Adrenal gland (tissue), 19 donors: Measurements from ENCODE around the gene NFE2L2. TPM values are rescaled to one million over a fixed set of nuclear protein-coding genes. Genes with fewer than 3 reads are reported as not detected.

ENCODE experiments used
- DNase-seq, 7 donors: peaks; one replicate each; pipeline ENCODE4 v3.0.0-alpha.2; 2019 to 2020
- H3K27ac ChIP-seq, 5 donors: fragments of 200-600 bp; sonication (generic) in 4 of 5; 1 replicate in 3 of 5; 2 replicates in 2 of 5; pipeline versions ENCODE4 v1.5.1 to v1.8.0; 2016 to 2020; ENCODE audit warnings: mild to moderate bottlenecking in 1 of 5
- H3K27me3 ChIP-seq: fragments of 200-600 bp; 2 replicates; pipeline ENCODE4 v1.8.0; 2021
- H3K36me3 ChIP-seq, 2 donors: fragments of 200-600 bp; replicated peaks in 1 of 2; 1 replicate in 1 of 2; 2 replicates in 1 of 2; pipeline versions ENCODE4 v1.5.1 to v1.8.0; 2018 to 2022
- H3K4me1 ChIP-seq, 2 donors: fragments of 200-600 bp; replicated peaks in 1 of 2; 1 replicate in 1 of 2; 2 replicates in 1 of 2; pipeline versions ENCODE4 v1.5.1 to v1.8.0; 2018 to 2021
- H3K4me3 ChIP-seq, 4 donors: fragments of 200-600 bp; sonication (generic) in 3 of 4; one replicate each; pipeline ENCODE4 v1.5.1; 2016 to 2018
- H3K9me3 ChIP-seq, 3 donors: fragments of 200-600 bp; sonication (generic) in 1 of 3; replicated peaks in 1 of 3; 1 replicate in 2 of 3; 2 replicates in 1 of 3; pipeline versions ENCODE4 v1.5.1 to v1.8.0; 2016 to 2021
- POLR2A ChIP-seq, 2 donors: fragments of 450-650 bp; IDR thresholded peaks; one replicate each; pipeline ENCODE4 v1.6.1; 2017; ENCODE audit warnings: antibody characterized with exemption in 2 of 2, mild to moderate bottlenecking in 2 of 2, moderate library complexity in 1 of 2
- WGBS, 4 donors: extraction: QIAGEN DNeasy Blood & Tissue Kit in 2 of 4; methylation state at CpG; one replicate each; pipeline versions ENCODE4 v1.1.5 to v1.1.7; 2013 to 2017; 5-methylcytosine and 5-hydroxymethylcytosine counted together
- intact Hi-C, 2 donors: fragments of 100-400 bp; cut with DNase I; formaldehyde crosslinking; loops; one replicate each; pipeline versions ENCODE4 v1.14.1 to v1.15.0; 2022 to 2023
- long read RNA-seq, 10 donors: library from polyadenylated mRNA in 3 of 10; unstranded in 2 of 10; stranded (forward) in 1 of 10; transcript quantifications; one replicate each; pipeline ENCODE4 v2.0.0 and lab custom pipeline, GENCODE V29; 2021 to 2026
- polyA plus RNA-seq, 3 donors: library from polyadenylated mRNA; stranded (reverse); fragments of 200-250 nt in 2 of 3; fragments of 350-450 nt in 1 of 3; fragmentation: Illumina TruSeq in 1 of 3; extraction: RNeasy Lipid Tissue Mini Kit (QIAGEN cat#74804) in 1 of 3; gene quantifications; one replicate each; pipeline ENCODE4 v1.2.3, GENCODE V29; 2013 to 2014
- total RNA-seq, 9 donors: library from RNA; depleted of rRNA in 4 of 9; stranded (reverse); fragments of >200 nt in 4 of 9; fragments of 120-200 nt in 1 of 9; fragmentation: NEBNext Ultra II Directional in 1 of 9; extraction: Animal tissue kit (Norgen Biotek cat#: 25700) in 1 of 9; gene quantifications; one replicate each; pipeline versions ENCODE4 v1.1.0 to v1.2.4, GENCODE V29; 2013 to 2023
- TF ChIP-seq, protein P1 (sequence below), 6 experiments: fragments of 450-650 bp in 4 of 6; fragments of 200-600 bp in 2 of 6; sonication (generic) in 1 of 6; IDR thresholded peaks; 1 replicate in 5 of 6; 2 replicates in 1 of 6; pipeline versions ENCODE4 v1.5.1 to v1.8.0; 2016 to 2021; ENCODE audit warnings: antibody characterized with exemption in 6 of 6, mild to moderate bottlenecking in 2 of 6, moderate library complexity in 1 of 6
- donor health status: healthy with polysubstance abuse.
- donor health status: Bipolar disorder and iron deficiency.
- donor health status: DM: yes; HTN: yes; CAD: no.
- donor health status: DM: no; HTN: no; CAD: no.
- donor health status: DM: no; HTN: no; CAD: no.
- donor health status: DM: yes; HTN: yes; CAD: no.

Gene NFE2L2
- total RNA-seq = 100 to 1,000 TPM in 2 of 9 donors, 10 to 100 TPM in 7; 54.4 to 119 (median 83.2) TPM
- 10 to 100 TPM; 41.1 to 87.6 (median 52.7) TPM for polyA plus RNA-seq
- long read RNA-seq, donor 1, transcript NFE2L2-210 (2 exons, 521 nt) = minor isoform, 5 of 41 reads
- long read RNA-seq, donor 1, transcript NFE2L2-202 (5 exons, 2,651 nt) = minor isoform, 7 of 41 reads
- long read RNA-seq, donor 1, transcript NFE2L2-201 (5 exons, 2,853 nt) = major isoform, 27 of 41 reads
- long read RNA-seq, donor 1, partial matches to known transcripts = 0 of 41 reads
- long read RNA-seq, donor 1, other reads (novel, unspliced or antisense) = 0 of 41 reads
- long read RNA-seq, donor 2, transcript NFE2L2-202 (5 exons, 2,651 nt) = minor isoform, 10 of 43 reads
- long read RNA-seq, donor 2, transcript NFE2L2-201 (5 exons, 2,853 nt) = major isoform, 21 of 43 reads
- long read RNA-seq, donor 2, partial matches to known transcripts = 5 of 43 reads
- long read RNA-seq, donor 2, other reads (novel, unspliced or antisense) = 0 of 43 reads
- long read RNA-seq, donor 3, transcript NFE2L2-202 (5 exons, 2,651 nt) = minor isoform, 6 of 39 reads
- long read RNA-seq, donor 3, transcript NFE2L2-201 (5 exons, 2,853 nt) = major isoform, 28 of 39 reads
- long read RNA-seq, donor 3, partial matches to known transcripts = 0 of 39 reads
- long read RNA-seq, donor 3, other reads (novel, unspliced or antisense) = 0 of 39 reads
- long read RNA-seq, donor 4, transcript NFE2L2-201 (5 exons, 2,853 nt) = major isoform, 46 of 76 reads
- long read RNA-seq, donor 4, transcript NFE2L2-202 (5 exons, 2,651 nt) = minor isoform, 17 of 76 reads
- long read RNA-seq, donor 4, partial matches to known transcripts = 5 of 76 reads
- long read RNA-seq, donor 4, other reads (novel, unspliced or antisense) = 4 of 76 reads
- long read RNA-seq, donor 5, transcript NFE2L2-202 (5 exons, 2,651 nt) = minor isoform, 50 of 184 reads
- long read RNA-seq, donor 5, transcript NFE2L2-201 (5 exons, 2,853 nt) = major isoform, 120 of 184 reads
- long read RNA-seq, donor 5, partial matches to known transcripts = 4 of 184 reads
- long read RNA-seq, donor 5, other reads (novel, unspliced or antisense) = 7 of 184 reads
- long read RNA-seq, donor 6, transcript NFE2L2-202 (5 exons, 2,651 nt) = major isoform, 11 of 26 reads
- long read RNA-seq, donor 6, transcript NFE2L2-201 (5 exons, 2,853 nt) = minor isoform, 9 of 26 reads
- long read RNA-seq, donor 6, partial matches to known transcripts = 2 of 26 reads
- long read RNA-seq, donor 6, other reads (novel, unspliced or antisense) = 1 of 26 reads
- long read RNA-seq, donor 7, transcript NFE2L2-201 (5 exons, 2,853 nt) = major isoform, 7 of 11 reads
- long read RNA-seq, donor 7, partial matches to known transcripts = 0 of 11 reads
- long read RNA-seq, donor 7, other reads (novel, unspliced or antisense) = 0 of 11 reads
- long read RNA-seq, donor 8, transcript NFE2L2-210 (2 exons, 521 nt) = minor isoform, 7 of 64 reads
- long read RNA-seq, donor 8, transcript NFE2L2-202 (5 exons, 2,651 nt) = minor isoform, 13 of 64 reads
- long read RNA-seq, donor 8, transcript NFE2L2-201 (5 exons, 2,853 nt) = major isoform, 42 of 64 reads
- long read RNA-seq, donor 8, partial matches to known transcripts = 0 of 64 reads
- long read RNA-seq, donor 8, other reads (novel, unspliced or antisense) = 0 of 64 reads
- long read RNA-seq, donor 9, transcript NFE2L2-201 (5 exons, 2,853 nt) = major isoform, 18 of 39 reads
- long read RNA-seq, donor 9, transcript NFE2L2-210 (2 exons, 521 nt) = minor isoform, 5 of 39 reads
- long read RNA-seq, donor 9, transcript NFE2L2-202 (5 exons, 2,651 nt) = minor isoform, 7 of 39 reads
- long read RNA-seq, donor 9, partial matches to known transcripts = 7 of 39 reads
- long read RNA-seq, donor 9, other reads (novel, unspliced or antisense) = 0 of 39 reads
- long read RNA-seq, donor 10, transcript NFE2L2-201 (5 exons, 2,853 nt) = major isoform, 6 of 14 reads
- long read RNA-seq, donor 10, partial matches to known transcripts = 0 of 14 reads
- long read RNA-seq, donor 10, other reads (novel, unspliced or antisense) = 0 of 14 reads

DNA sequence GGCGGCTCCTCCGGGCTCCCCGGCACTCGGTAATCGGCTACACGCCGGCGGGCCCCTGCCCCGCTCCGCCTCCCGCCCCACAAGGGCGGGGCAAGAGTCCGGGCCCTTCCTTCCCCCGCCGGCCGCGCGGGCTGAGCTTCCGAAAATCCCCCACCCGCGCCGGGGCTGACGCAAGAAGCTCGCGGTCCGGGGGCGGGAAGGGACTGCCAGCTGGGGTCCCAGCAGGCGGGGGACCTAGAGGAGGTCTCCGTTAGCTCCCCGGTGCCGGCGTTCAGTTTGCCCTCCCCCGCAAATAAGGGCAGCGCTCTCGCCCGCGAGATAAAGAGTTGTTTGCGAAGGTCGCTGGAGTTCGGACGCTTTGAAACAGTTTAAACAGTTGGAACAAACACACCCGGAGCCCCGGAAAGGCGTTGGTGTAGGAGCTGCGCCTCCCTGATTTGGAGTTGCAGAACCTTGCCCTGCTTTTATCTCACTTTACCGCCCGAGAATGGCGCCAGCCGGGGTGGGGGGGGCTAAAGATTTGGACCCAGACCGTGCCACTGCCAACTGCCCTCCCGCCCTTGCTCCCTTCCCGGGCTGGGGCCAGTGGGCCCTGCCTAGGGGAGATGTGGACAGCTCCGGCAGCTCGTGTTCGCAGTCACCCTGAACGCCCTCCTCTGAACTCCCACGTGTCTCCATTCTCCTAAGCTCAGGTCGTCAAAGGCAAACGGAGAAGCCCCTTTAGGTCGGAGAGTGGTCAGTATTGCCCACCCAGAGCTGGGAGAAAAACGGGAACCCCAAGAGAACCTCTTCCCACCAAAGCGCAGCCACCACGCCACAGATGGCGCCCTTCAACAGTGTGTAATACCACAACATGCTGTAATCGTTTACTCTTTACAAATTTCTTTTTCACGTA lies at the start of gene NFE2L2:
Gene NFE2L2 (minus strand): TSS at position 35 of the 895 bp plus-strand sequence. CDS start 151 bp downstream, outside the sequence.
- intact Hi-C loops = loop anchor here (5.0 to 10.0 kb wide), 3 partner anchors 48 to 100 kb away; no protein-coding TSS in a partner anchor
- 0 to 1% (median 1%) methylated on average over 27 to 66 of the region's 66 CpGs for WGBS, 4 donors
- Histone ChIP-seq H3K27ac (peak within 1 kb of the TSS; percentile 98 to 100 (median 99)), H3K4me1 (peaks cover 21 to 34% of the 10 kb centered on the region in 2 donors), H3K36me3 (no peaks in the 10 kb centered on the region), H3K4me3 (peak within 1 kb of the TSS; percentile 79 to 96 (median 84)), H3K9me3 (no peaks in the 10 kb centered on the region), H3K27me3 (no peaks in the 10 kb centered on the region)
- DNase-seq = peak; percentile 89 to 93 (median 92)
- TF ChIP-seq POLR2A (IDR thresholded peaks at IDR 0.05) = peak; percentile 95
- TF ChIP-seq, protein P1, sequence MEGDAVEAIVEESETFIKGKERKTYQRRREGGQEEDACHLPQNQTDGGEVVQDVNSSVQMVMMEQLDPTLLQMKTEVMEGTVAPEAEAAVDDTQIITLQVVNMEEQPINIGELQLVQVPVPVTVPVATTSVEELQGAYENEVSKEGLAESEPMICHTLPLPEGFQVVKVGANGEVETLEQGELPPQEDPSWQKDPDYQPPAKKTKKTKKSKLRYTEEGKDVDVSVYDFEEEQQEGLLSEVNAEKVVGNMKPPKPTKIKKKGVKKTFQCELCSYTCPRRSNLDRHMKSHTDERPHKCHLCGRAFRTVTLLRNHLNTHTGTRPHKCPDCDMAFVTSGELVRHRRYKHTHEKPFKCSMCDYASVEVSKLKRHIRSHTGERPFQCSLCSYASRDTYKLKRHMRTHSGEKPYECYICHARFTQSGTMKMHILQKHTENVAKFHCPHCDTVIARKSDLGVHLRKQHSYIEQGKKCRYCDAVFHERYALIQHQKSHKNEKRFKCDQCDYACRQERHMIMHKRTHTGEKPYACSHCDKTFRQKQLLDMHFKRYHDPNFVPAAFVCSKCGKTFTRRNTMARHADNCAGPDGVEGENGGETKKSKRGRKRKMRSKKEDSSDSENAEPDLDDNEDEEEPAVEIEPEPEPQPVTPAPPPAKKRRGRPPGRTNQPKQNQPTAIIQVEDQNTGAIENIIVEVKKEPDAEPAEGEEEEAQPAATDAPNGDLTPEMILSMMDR (IDR thresholded peaks at IDR 0.05) = no peak

DNA sequence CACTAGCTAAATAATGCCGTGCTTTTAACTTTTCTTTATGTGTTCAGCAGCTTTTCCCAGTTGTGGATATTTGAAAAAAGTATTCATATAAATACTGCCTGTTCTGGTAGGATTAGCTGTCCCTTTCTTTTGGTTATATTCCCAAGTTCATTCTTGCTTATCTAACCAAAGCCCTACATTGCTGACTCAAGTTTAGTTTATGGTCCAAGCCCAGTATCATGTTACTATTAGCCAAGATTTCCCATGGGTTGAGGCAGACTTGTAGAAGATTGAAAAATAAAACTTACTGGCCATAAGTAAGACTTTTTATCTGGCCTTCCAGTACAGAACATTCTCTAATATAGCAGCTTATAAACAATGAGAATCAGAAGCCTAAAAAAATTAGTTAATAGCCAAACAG lies 49.7 kb upstream of the NFE2L2 start:
- WGBS, 4 donors = 84 to 95% (median 89%) methylated on average over 1 of the region's 1 CpG
- Histone ChIP-seq H3K9me3 (no peaks in the 10 kb centered on the region), H3K4me3 (no peak overlapping the region), H3K4me1 (no peaks in the 10 kb centered on the region), H3K27me3 (no peaks in the 10 kb centered on the region), H3K27ac (no peak overlapping the region), H3K36me3 (no peaks in the 10 kb centered on the region)
- intact Hi-C loops = no loop called here
- DNase-seq = no peak
- TF ChIP-seq POLR2A (IDR thresholded peaks at IDR 0.05) = no peak
- TF ChIP-seq, protein P1 (IDR thresholded peaks at IDR 0.05) = no peak
